Vagina (tissue), 2 donors: ENCODE measurements around the gene CDK5RAP3.

Source experiments
- POLR2A ChIP-seq, 2 donors: fragments of 450-650 bp; IDR thresholded peaks; one replicate each; pipeline ENCODE4 v1.6.1; 2017; ENCODE audit warnings: antibody characterized with exemption in 2 of 2, mild to moderate bottlenecking in 2 of 2, moderate library complexity in 2 of 2
- TF ChIP-seq, protein P1 (sequence below), 3 experiments: fragments of 450-650 bp in 2 of 3; fragments of 200-600 bp in 1 of 3; sonication (generic) in 1 of 3; IDR thresholded peaks; one replicate each; pipeline ENCODE4 v1.5.1; 2017 to 2019; ENCODE audit warnings: antibody characterized with exemption in 3 of 3, mild to moderate bottlenecking in 2 of 3, moderate library complexity in 2 of 3

DNA sequence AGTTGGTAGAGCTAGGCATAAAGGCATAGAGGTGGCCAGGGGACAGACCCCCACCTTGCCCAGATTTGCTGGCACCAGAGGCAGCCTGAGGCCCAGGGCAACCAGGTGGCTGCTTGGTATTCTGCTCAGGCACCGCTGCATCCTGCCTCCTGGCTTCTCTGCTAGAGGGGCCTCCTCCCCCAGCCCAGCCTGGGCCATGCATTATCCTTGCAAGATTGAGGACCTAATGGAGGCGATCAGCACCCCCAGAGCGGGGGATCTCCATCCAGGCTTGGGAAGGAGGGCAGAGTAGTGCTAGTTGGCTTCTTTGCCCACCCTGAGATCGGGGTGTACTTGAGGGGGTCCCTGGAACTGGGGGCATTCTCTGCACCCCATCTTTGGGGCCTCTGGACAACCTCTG lies 23.8 kb downstream of the CDK5RAP3 start:
- TF ChIP-seq POLR2A (IDR thresholded peaks at IDR 0.05), result no peak
- TF ChIP-seq, protein P1, sequence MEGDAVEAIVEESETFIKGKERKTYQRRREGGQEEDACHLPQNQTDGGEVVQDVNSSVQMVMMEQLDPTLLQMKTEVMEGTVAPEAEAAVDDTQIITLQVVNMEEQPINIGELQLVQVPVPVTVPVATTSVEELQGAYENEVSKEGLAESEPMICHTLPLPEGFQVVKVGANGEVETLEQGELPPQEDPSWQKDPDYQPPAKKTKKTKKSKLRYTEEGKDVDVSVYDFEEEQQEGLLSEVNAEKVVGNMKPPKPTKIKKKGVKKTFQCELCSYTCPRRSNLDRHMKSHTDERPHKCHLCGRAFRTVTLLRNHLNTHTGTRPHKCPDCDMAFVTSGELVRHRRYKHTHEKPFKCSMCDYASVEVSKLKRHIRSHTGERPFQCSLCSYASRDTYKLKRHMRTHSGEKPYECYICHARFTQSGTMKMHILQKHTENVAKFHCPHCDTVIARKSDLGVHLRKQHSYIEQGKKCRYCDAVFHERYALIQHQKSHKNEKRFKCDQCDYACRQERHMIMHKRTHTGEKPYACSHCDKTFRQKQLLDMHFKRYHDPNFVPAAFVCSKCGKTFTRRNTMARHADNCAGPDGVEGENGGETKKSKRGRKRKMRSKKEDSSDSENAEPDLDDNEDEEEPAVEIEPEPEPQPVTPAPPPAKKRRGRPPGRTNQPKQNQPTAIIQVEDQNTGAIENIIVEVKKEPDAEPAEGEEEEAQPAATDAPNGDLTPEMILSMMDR (IDR thresholded peaks at IDR 0.05), result no peak
